Liver (tissue), 3 donors: Measurements from ENCODE around the gene TULP4.

Experiments used
- EGR1 ChIP-seq, 2 donors: IDR thresholded peaks; 2 replicates each; pipeline ENCODE4 v1.6.1; 2016 to 2018; ENCODE audit warnings: antibody characterized with exemption in 2 of 2, low read depth in 2 of 2
- HNF4A ChIP-seq, 2 donors: conservative IDR thresholded peaks; 2 replicates each; pipeline ENCODE4 v1.6.1; 2016; ENCODE audit warnings: antibody characterized with exemption in 2 of 2, mild to moderate bottlenecking in 2 of 2
- HNF4G ChIP-seq: IDR thresholded peaks from 2 replicates; pipeline ENCODE4 v1.6.1; 2016; ENCODE audit warnings: antibody characterized with exemption
- RAD21 ChIP-seq, 2 donors: IDR thresholded peaks; 2 replicates each; pipeline ENCODE4 v1.6.1; 2016; ENCODE audit warnings: antibody characterized with exemption in 2 of 2, mild to moderate bottlenecking in 2 of 2
- SP1 ChIP-seq: IDR thresholded peaks from 2 replicates; pipeline ENCODE4 v1.6.1; 2018; ENCODE audit warnings: antibody characterized with exemption, mild to moderate bottlenecking
- TAF1 ChIP-seq: conservative IDR thresholded peaks from 2 replicates; pipeline ENCODE4 v1.6.1; 2016; ENCODE audit warnings: antibody characterized with exemption, mild to moderate bottlenecking
- YY1 ChIP-seq: IDR thresholded peaks from 2 replicates; pipeline ENCODE4 v1.6.1; 2016; ENCODE audit warnings: antibody characterized with exemption, mild to moderate bottlenecking
- TF ChIP-seq, protein P1 (sequence below): fragments of 150-350 bp; IDR thresholded peaks from 2 replicates; pipeline ENCODE4 v1.5.1; 2017; ENCODE audit warnings: improper control_type of control experiment, low read depth, low read length; ENCODE audit not compliant: missing input control
- TF ChIP-seq, protein P2 (sequence below): IDR thresholded peaks from 2 replicates; pipeline ENCODE4 v1.6.1; 2016; ENCODE audit warnings: antibody characterized with exemption
- TF ChIP-seq, protein P3 (sequence below): IDR thresholded peaks from 2 replicates; pipeline ENCODE4 v1.6.1; 2016; ENCODE audit warnings: antibody characterized with exemption
- TF ChIP-seq, protein P4 (sequence below): IDR thresholded peaks from 2 replicates; pipeline ENCODE4 v1.6.1; 2016; ENCODE audit warnings: antibody characterized with exemption
- TF ChIP-seq, protein P5 (sequence below): IDR thresholded peaks from 2 replicates; pipeline ENCODE4 v1.6.1; 2016; ENCODE audit warnings: antibody characterized with exemption, mild to moderate bottlenecking
- donor health status: healthy.
- donor health status: healthy.

DNA sequence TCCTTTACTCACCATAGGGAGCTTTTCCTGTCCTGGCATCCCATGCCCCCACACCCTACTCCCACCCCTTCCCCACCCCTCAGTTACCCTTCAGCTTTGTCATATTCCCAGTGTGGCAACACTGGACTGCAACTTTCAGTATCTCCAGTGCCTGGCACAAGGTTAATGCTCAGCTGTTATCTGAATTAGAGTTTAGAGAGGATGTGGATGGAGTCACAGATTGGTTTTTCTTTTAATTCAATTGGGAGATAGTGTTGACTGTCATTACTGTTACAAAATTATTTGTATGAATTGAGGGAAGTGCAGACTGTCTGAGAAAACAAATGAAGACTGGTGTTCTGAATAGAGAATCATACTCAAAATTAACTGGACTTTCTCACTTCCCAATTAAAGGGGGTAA lies 89.9 kb downstream of the TULP4 start:
- TF ChIP-seq, protein P1, sequence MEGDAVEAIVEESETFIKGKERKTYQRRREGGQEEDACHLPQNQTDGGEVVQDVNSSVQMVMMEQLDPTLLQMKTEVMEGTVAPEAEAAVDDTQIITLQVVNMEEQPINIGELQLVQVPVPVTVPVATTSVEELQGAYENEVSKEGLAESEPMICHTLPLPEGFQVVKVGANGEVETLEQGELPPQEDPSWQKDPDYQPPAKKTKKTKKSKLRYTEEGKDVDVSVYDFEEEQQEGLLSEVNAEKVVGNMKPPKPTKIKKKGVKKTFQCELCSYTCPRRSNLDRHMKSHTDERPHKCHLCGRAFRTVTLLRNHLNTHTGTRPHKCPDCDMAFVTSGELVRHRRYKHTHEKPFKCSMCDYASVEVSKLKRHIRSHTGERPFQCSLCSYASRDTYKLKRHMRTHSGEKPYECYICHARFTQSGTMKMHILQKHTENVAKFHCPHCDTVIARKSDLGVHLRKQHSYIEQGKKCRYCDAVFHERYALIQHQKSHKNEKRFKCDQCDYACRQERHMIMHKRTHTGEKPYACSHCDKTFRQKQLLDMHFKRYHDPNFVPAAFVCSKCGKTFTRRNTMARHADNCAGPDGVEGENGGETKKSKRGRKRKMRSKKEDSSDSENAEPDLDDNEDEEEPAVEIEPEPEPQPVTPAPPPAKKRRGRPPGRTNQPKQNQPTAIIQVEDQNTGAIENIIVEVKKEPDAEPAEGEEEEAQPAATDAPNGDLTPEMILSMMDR: no peak
- TF ChIP-seq, protein P2, sequence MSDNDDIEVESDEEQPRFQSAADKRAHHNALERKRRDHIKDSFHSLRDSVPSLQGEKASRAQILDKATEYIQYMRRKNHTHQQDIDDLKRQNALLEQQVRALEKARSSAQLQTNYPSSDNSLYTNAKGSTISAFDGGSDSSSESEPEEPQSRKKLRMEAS: no peak
- TF ChIP-seq, protein P3, sequence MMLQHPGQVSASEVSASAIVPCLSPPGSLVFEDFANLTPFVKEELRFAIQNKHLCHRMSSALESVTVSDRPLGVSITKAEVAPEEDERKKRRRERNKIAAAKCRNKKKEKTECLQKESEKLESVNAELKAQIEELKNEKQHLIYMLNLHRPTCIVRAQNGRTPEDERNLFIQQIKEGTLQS: no peak
- TF ChIP-seq RAD21 (IDR thresholded peaks at IDR 0.05) (no peak), EGR1 (IDR thresholded peaks at IDR 0.05; ENCODE audit: low read depth in 2 of 2) (no peak), TAF1 (no peak), YY1 (no peak), SP1 (no peak), HNF4A (conservative IDR thresholded peaks at IDR 0.05) (no peak), HNF4G (no peak)
- TF ChIP-seq, protein P4, sequence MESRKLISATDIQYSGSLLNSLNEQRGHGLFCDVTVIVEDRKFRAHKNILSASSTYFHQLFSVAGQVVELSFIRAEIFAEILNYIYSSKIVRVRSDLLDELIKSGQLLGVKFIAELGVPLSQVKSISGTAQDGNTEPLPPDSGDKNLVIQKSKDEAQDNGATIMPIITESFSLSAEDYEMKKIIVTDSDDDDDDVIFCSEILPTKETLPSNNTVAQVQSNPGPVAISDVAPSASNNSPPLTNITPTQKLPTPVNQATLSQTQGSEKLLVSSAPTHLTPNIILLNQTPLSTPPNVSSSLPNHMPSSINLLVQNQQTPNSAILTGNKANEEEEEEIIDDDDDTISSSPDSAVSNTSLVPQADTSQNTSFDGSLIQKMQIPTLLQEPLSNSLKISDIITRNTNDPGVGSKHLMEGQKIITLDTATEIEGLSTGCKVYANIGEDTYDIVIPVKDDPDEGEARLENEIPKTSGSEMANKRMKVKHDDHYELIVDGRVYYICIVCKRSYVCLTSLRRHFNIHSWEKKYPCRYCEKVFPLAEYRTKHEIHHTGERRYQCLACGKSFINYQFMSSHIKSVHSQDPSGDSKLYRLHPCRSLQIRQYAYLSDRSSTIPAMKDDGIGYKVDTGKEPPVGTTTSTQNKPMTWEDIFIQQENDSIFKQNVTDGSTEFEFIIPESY: no peak
- TF ChIP-seq, protein P5, sequence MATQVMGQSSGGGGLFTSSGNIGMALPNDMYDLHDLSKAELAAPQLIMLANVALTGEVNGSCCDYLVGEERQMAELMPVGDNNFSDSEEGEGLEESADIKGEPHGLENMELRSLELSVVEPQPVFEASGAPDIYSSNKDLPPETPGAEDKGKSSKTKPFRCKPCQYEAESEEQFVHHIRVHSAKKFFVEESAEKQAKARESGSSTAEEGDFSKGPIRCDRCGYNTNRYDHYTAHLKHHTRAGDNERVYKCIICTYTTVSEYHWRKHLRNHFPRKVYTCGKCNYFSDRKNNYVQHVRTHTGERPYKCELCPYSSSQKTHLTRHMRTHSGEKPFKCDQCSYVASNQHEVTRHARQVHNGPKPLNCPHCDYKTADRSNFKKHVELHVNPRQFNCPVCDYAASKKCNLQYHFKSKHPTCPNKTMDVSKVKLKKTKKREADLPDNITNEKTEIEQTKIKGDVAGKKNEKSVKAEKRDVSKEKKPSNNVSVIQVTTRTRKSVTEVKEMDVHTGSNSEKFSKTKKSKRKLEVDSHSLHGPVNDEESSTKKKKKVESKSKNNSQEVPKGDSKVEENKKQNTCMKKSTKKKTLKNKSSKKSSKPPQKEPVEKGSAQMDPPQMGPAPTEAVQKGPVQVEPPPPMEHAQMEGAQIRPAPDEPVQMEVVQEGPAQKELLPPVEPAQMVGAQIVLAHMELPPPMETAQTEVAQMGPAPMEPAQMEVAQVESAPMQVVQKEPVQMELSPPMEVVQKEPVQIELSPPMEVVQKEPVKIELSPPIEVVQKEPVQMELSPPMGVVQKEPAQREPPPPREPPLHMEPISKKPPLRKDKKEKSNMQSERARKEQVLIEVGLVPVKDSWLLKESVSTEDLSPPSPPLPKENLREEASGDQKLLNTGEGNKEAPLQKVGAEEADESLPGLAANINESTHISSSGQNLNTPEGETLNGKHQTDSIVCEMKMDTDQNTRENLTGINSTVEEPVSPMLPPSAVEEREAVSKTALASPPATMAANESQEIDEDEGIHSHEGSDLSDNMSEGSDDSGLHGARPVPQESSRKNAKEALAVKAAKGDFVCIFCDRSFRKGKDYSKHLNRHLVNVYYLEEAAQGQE: no peak
